GM19035 (cell line): ENCODE data around the gene UBE2D2.

Experiments used
- ATAC-seq: cut with Tn5 transposase; IDR thresholded peaks from one replicate; pipeline ENCODE4 v1.9.1; 2021; ENCODE audit not compliant: unreplicated experiment

UBE2D2 gene

GRCh38 chr5:139646111-139646510 lies 85.0 kb downstream of the UBE2D2 start:
- no peak for ATAC-seq

- no peak for ATAC-seq
Observed at GRCh38 chr5:139646912-139647505, 85.9 kb downstream of the UBE2D2 start.

GRCh38 chr5:139647506-139648204 lies 86.5 kb downstream of the UBE2D2 start:
- no peak for ATAC-seq

GRCh38 chr5:139648205-139649081 lies 87.3 kb downstream of the UBE2D2 start, which contains the start of gene CXXC5:
Gene CXXC5, plus strand, starts transcription at chr5:139648349. Its CDS starts 32,175 bp downstream, at chr5:139680524.
- ATAC-seq = peak; percentile 37

GRCh38 chr5:139649082-139649991 lies 88.2 kb downstream of the UBE2D2 start:
- ATAC-seq = no peak

- no peak for ATAC-seq
Observed at GRCh38 chr5:139650031-139650688, 89.0 kb downstream of the UBE2D2 start.

- ATAC-seq = no peak
Observed at GRCh38 chr5:139650689-139651042, 89.5 kb downstream of the UBE2D2 start.

GRCh38 chr5:139651043-139651834 lies 90.1 kb downstream of the UBE2D2 start:
- ATAC-seq = no peak

GRCh38 chr5:139651853-139652787 lies 91.0 kb downstream of the UBE2D2 start:
- ATAC-seq = peak; percentile 45

GRCh38 chr5:139652788-139653241 lies 91.7 kb downstream of the UBE2D2 start:
- peak; percentile 29 for ATAC-seq

- no peak for ATAC-seq
Observed at GRCh38 chr5:139653616-139654015, 92.5 kb downstream of the UBE2D2 start.

- no peak for ATAC-seq
Observed at GRCh38 chr5:139654464-139654863, 93.3 kb downstream of the UBE2D2 start.

GRCh38 chr5:139654871-139655491 lies 93.8 kb downstream of the UBE2D2 start:
- ATAC-seq = no peak

- ATAC-seq = no peak
Observed at GRCh38 chr5:139655727-139656271, 94.7 kb downstream of the UBE2D2 start.

GRCh38 chr5:139657363-139658321 lies 96.5 kb downstream of the UBE2D2 start:
- no peak for ATAC-seq

- ATAC-seq = no peak
Observed at GRCh38 chr5:139658501-139658927, 97.4 kb downstream of the UBE2D2 start.
